GM18951 (cell line): ENCODE results near the gene GRK2.
A peak's percentile ranks its signal among the peaks of the same experiment; 100 is the strongest.

Experiments
- POLR2A ChIP-seq: IDR thresholded peaks from 4 replicates; pipeline ENCODE4 v1.6.1; 2011; ENCODE audit warnings: mild to moderate bottlenecking; ENCODE audit not compliant: insufficient read length, insufficient read depth; ENCODE audit errors: extremely low read depth
- in situ Hi-C: fragments of 300-500 bp; cut with MboI; formaldehyde crosslinking; loops from one replicate; pipeline ENCODE4 v1.12.0; 2022; ENCODE audit warnings: low sequenced_read_pairs, mixed read lengths, inconsistent platforms; ENCODE audit not compliant: unreplicated experiment

GRK2 gene

DNA sequence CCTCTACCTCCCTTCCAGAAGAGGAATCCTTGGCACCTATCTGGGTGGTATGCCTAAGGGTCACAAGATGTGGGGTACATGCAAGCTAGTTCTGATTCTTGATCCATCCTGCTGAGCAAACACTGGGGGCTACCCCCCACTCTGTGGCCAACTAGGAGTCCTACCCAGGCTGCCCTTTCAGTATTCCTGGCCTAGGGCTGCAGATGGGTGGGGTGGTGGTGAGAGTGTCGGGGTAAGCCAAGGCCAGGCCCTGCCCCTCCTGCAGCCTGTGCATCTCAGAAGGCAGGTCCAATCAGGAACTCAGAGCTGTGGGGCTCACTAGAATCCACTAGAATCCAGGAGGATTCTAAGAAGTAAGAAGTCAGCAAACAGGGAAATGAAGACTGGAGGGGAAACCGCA lies 47.9 kb downstream of the GRK2 start:
- no peak for TF ChIP-seq POLR2A
- in situ Hi-C loops, result no loop called here

DNA sequence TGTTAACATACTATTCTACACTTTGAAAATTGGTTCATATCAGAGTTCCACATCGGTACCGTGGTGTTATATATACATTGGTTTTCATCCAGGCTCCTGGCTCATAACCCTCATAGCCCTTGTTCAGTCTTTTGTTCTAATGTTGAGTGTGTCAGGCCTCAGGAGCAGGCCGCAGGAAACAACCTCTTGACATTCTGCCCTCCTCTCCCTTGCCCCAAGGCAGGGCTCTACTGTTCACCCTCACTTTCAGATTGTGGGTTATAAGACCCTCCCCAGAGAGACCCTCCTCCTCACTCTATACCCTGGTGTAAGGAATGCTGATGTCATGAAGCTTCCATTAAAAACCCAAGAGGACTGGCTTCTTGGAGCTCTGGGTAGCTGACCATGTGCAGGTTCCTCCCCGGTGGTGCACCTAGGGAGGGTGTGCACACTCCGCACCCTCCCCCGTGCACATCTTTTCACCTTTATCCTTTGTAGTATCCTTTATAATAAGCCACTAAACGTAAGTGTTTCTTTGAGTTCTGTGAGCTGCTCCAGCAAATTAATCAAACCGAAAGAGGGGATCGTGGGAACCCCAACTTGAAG lies 49.1 kb downstream of the GRK2 start:
- TF ChIP-seq POLR2A, result no peak

GRCh38 chr11:67316882-67317204 lies 50.6 kb downstream of the GRK2 start:
- in situ Hi-C loops, result loop anchor here (5.0 kb wide), 1 partner anchor 55 kb away; no protein-coding TSS in a partner anchor
- TF ChIP-seq POLR2A, result no peak

More for the DNA sequence above, 49.1 kb downstream of the GRK2 start:
- in situ Hi-C loops, result loop anchor here (5.0 kb wide), 1 partner anchor 53 kb away; no protein-coding TSS in a partner anchor

DNA sequence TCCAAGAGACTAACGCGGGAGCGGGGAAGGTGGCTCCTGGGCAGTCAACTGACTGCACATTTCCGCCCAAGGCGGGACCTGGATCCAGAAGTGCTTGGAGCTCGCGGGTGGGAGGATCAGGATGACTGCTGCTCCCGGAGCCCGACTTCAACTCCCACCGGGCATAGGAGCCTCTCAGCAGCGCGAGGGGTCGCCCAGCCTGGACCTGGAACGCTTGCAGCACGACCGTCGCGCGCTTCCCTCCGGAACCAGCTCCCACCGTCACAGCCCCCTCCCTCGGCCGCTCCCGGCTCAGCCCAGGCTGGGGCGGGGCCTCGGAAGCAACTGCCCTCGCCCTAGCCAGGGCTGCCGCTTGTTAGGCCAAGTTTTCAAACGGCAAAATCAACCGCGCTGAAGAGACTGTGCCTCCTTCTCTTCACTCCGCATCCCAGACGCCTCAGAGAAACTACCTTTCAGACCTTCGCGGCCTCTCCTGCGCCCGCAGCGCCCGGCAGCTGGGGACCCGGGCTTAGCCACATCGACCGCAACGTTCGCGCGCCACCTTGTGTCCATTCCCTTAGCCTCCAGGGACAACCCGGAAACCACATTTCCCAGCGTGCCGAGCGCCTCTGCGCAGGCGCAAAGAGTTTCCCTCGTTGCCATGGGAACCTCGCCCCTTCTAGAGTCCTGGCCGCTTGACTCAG lies 51.1 kb downstream of the GRK2 start:
- in situ Hi-C loops, result loop anchor here (5.0 kb wide), 1 partner anchor 55 kb away; no protein-coding TSS in a partner anchor
- peak; percentile 69 for TF ChIP-seq POLR2A

DNA sequence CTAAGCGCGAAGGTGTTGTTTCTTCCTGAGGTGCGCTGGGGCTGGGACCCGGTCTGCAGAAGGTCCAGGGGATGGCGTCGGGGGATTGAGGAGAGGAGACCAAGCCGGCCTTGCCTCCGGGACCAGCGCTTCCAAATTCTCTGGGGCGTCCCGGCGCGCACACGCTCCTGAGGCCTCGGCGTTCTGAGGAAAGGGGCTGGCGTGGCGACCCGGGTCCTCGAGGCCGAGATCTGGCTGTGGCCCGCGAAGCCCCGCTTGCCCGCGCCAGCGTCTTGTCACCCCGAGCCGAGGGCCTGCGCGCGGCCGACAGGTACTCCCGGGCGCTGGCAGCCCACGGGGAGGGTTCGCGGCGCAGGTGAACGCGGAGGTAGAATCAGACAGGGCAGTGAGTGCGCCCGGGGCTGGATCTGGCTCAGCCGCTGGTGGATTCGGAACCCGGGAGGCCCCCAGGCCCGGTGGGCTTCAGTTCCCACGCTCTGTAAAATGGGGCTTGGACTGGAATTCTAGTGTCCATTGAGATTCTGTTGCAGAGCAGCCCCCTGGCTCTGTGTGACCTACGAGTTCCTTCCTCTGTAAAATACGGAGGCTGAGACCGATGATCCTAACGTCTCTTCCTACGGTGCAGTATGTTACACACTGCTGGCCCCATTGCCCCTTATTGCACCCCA lies 51.7 kb downstream of the GRK2 start:
- TF ChIP-seq POLR2A, result no peak
- in situ Hi-C loops, result loop anchor here (5.0 kb wide), 1 partner anchor 56 kb away; no protein-coding TSS in a partner anchor

- in situ Hi-C loops, result loop anchor here (5.0 kb wide), 1 partner anchor 57 kb away; no protein-coding TSS in a partner anchor
Measured at GRCh38 chr11:67318876-67319275, 52.6 kb downstream of the GRK2 start.

GRCh38 chr11:67320011-67320410 lies 53.7 kb downstream of the GRK2 start:
- in situ Hi-C loops, result no loop called here
- no peak for TF ChIP-seq POLR2A

DNA sequence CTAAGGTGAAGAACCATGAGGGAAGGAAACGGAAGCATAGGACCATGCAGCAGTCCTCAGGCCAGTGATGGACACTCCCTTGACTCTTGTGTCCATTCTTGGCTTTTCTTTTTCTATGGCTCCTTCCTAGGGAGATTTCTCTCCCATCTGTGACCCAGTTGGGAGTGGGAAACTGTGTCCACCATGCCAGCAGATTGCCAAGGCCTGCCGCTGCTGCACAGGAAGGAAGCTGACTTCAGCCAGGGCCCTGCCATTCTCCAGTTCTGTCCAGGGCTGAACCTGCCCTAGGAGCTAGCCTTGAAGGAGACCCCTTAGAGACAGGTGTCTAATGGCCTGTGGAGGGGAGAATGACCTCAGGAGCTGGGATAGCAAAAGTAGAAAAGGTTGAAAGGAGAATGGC lies 54.4 kb downstream of the GRK2 start:
- in situ Hi-C loops, result no loop called here

GRCh38 chr11:67321313-67321871 lies 55.1 kb downstream of the GRK2 start:
- no peak for TF ChIP-seq POLR2A
- in situ Hi-C loops, result no loop called here

More for the DNA sequence above, 54.4 kb downstream of the GRK2 start:
- no peak for TF ChIP-seq POLR2A

- in situ Hi-C loops, result no loop called here
- no peak for TF ChIP-seq POLR2A
Measured at GRCh38 chr11:67322049-67322448, 55.8 kb downstream of the GRK2 start.

GRCh38 chr11:67323526-67323925 lies 57.3 kb downstream of the GRK2 start:
- no peak for TF ChIP-seq POLR2A
- in situ Hi-C loops, result no loop called here

DNA sequence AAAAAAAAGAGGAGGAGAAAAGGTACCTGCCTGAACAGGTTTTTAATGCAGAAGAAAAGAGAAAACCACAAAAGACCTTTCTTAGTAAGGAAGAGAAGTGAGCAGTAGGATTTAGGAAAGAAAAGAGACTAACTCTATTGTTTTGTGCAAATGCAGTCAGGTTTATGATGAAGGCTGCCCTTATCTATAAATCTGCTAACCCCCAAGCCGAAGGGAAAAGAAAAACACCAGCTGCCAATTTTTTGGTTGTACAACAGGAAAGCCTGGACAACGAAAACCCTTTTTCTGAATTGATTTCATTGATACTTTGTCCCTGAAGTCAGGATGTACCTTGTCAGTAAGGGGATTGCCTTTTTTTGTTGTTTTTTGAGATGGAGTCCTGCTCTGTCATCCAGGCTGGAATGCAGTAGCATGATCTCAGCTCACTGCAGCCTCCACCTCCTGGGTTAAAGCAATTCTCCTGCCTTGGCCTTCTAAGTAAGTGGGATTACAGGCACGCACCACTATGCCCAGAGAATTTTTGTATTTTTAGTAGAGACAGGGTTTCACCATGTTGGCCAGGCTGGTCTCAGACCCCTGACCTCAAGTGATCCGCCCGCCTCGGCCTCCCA lies 65.9 kb downstream of the GRK2 start:
- no peak for TF ChIP-seq POLR2A
- in situ Hi-C loops, result no loop called here
